ENCODE results near the gene RNF225.

RNF225 gene

DNA sequence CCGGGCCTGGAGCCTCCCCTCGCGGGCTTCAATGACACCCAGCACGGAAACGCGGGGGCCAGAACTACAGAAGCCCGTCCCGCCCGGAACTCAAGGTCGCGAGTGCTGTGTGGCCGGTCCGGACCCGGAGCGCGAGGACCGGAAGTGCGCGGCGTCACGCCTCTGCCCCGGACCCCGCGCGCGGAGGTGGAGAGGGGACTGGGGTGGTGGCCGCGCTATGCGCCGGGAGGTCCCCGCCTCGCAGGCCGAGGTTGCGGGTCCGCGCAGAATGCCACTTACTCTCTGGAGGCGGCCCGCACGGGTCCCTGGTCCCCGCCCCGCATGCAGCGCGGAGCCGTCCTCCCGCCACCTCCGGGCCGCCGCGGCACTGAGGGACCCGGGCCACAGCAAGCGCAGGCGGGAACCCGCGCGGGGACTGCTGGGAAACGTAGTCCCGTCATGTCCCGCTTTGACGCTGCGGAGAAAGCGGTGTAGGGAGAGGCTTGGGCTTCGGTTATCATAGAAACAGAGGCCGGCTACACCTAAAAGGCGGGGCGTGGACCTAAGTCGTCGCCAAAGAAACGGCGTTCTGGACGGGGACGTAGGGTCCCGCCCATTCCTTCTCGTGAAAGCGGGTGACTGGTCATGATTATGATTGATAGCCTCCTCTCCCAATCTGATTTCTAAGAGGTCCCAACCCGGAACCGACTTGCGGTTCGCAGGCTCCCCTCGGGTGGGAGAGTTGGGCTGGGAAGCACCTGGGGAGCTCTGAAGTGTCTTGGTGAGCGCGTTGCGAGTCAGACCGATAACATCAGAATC, 14.6 kb upstream of the RNF225 start, which contains the start of gene ZNF837:
Gene ZNF837 (minus strand): TSS at position 369 of the 798 bp plus-strand sequence. CDS start 11,698 bp downstream, outside the sequence.
- Histone ChIP-seq H2BK15ac (ENCODE audit: low read length) (no peak within 1 kb of the TSS), H3K9me3 (replicated peaks in 1 of 2; ENCODE audit: control insufficient read depth in 2 of 2, insufficient read depth in 1 of 2, low read depth in 1 of 2, low read length in 2 of 2) (no peaks in the 10 kb centered on the region), H2BK120ac (ENCODE audit: low read depth, low read length) (no peak within 1 kb of the TSS), H3K9ac (ENCODE audit: low read depth, low read length, poor library complexity) (peak within 1 kb of the TSS; percentile 90), H4K8ac (ENCODE audit: low read depth, low read length) (no peak within 1 kb of the TSS), H3K27me3 (ENCODE audit: control insufficient read depth in 3 of 3, insufficient read depth in 3 of 3, low read depth in 1 of 3, low read length in 3 of 3) (no peaks in the 10 kb centered on the region), H3K4me3 (ENCODE audit: low read length in 2 of 2) (peak within 1 kb of the TSS; percentile 62 to 87), H2BK5ac (ENCODE audit: low read length) (no peak within 1 kb of the TSS), H3K36me3 (replicated peaks in 1 of 2; ENCODE audit: control insufficient read depth in 2 of 2, insufficient read depth in 2 of 2, low read length in 2 of 2) (peaks cover 0 to 2% of the 10 kb centered on the region in 2 donors), H3K4ac (ENCODE audit: low read length) (no peak within 1 kb of the TSS), H3K4me2 (ENCODE audit: insufficient read depth, low read length, poor library complexity, severe bottlenecking) (peak within 1 kb of the TSS; percentile 94), H3K27ac (replicated peaks; ENCODE audit: low read length) (peak within 1 kb of the TSS; percentile 80), H3K18ac (ENCODE audit: low read length) (peak within 1 kb of the TSS; percentile 96), H2AK5ac (ENCODE audit: low read depth, low read length) (no peak within 1 kb of the TSS), H3K23ac (ENCODE audit: low read depth, low read length, poor library complexity) (peak within 1 kb of the TSS; percentile 99), H3K4me1 (ENCODE audit: control insufficient read depth in 2 of 2, insufficient read depth in 1 of 2, low read depth in 1 of 2, low read length in 2 of 2) (peaks cover 4 to 14% of the 10 kb centered on the region in 2 donors), H3K79me1 (ENCODE audit: low read depth, low read length) (peaks cover 3% of the 10 kb centered on the region), H2AFZ (ENCODE audit: low read length) (peak within 1 kb of the TSS; percentile 89), H2BK12ac (ENCODE audit: low read length) (no peak within 1 kb of the TSS), H4K91ac (ENCODE audit: low read depth, low read length, poor library complexity) (peak within 1 kb of the TSS; percentile 40), H3K14ac (ENCODE audit: low read length) (peak within 1 kb of the TSS; percentile 41)
- no CpG with 5 or more reads among the region's 83 CpGs for WGBS, 2 donors (ENCODE audit: extremely low coverage in 2 of 2, insufficient read length in 2 of 2, insufficient replicate concordance in 1 of 2)
- DNase-seq (ENCODE audit: low spot score), result peak; percentile 100

DNA sequence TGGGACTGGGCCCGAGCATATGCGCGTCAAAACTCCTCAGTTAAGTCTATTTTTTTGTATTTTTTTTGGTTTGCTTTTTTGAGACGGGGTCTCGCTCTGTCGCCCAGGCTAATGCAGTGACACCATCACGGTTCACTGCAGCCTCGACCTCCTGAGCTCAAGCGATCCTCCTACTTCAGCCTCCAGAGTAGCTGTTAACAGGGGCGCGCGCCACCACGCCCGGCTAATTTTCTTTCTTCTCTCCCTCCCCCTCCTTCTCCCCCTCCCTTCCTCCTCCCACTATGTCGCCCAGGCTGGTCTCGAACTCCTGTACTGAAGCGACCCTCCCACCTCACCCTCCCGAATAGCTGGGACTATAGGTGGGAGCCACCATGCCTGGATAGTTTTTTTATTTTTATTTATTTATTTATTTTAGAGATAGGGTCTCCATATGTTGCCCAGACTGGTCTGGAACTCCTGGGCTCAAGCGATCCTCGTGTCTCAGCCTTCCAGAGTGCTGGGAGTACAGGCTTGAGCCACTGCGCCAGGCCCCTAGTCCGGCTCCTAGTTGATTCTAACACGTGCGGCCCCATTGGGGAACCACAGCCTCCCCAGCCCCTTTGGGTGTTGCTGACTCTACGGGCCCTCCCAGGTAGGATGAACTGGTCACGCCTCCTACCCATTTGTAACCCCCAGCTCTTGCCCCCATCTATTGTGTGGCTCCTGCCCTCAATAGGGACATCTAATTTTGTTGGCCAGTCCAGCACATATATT, 13.8 kb upstream of the RNF225 start:
- WGBS, 2 donors (ENCODE audit: extremely low coverage in 2 of 2, insufficient read length in 2 of 2, insufficient replicate concordance in 1 of 2), result no CpG with 5 or more reads among the region's 26 CpGs
- Histone ChIP-seq H3K4me2 (ENCODE audit: insufficient read depth, low read length, poor library complexity, severe bottlenecking) (peak overlapping the region; percentile 69), H3K9ac (ENCODE audit: low read depth, low read length, poor library complexity) (peak overlapping the region; percentile 80)

DNA sequence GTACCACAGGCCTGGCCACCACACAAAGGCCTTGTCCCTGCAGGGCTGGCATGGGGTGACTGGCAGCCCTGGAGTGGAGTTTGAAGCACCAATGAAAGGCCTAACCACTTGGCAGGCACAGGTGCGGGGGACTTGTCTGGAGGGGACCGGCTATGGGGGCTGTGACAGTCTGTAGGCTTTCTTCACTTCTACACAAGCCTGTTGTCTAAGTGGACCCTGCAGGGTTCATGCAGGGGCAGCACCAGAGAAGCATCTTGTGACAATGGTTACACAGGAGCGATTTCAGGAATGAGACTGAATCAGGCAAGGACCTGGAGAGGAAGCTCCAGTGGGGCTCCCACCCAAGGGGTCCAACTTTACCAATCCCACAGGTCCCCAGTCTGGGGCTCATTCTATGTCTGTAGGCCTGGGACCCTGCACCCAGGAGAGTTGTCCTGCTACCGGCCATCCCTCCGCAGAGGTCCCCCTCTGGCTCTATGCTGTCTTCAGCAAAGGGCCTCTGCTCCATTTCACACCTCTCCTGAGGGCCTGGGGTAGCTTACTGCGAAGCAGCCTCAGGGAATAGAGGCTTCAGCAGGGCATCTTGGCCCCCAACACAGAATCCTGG, 12.4 kb upstream of the RNF225 start:
- Histone ChIP-seq H3K27me3 (ENCODE audit: control insufficient read depth in 3 of 3, insufficient read depth in 3 of 3, low read depth in 1 of 3, low read length in 3 of 3) (no peaks in the 10 kb centered on the region), H2BK12ac (ENCODE audit: low read length) (no peak overlapping the region), H3K9me3 (replicated peaks in 1 of 2; ENCODE audit: control insufficient read depth in 2 of 2, insufficient read depth in 1 of 2, low read depth in 1 of 2, low read length in 2 of 2) (no peaks in the 10 kb centered on the region), H2BK15ac (ENCODE audit: low read length) (no peak overlapping the region), H3K27ac (replicated peaks; ENCODE audit: low read length) (no peak overlapping the region), H4K91ac (ENCODE audit: low read depth, low read length, poor library complexity) (no peak overlapping the region), H3K36me3 (replicated peaks in 1 of 2; ENCODE audit: control insufficient read depth in 2 of 2, insufficient read depth in 2 of 2, low read length in 2 of 2) (peaks cover 3 to 4% of the 10 kb centered on the region in 2 donors), H3K4me3 (ENCODE audit: low read length in 2 of 2) (no peak overlapping the region), H3K4me1 (ENCODE audit: control insufficient read depth in 2 of 2, insufficient read depth in 1 of 2, low read depth in 1 of 2, low read length in 2 of 2) (peaks cover 10 to 22% of the 10 kb centered on the region in 2 donors), H2AK5ac (ENCODE audit: low read depth, low read length) (no peak overlapping the region), H2AFZ (ENCODE audit: low read length) (no peak overlapping the region), H3K9ac (ENCODE audit: low read depth, low read length, poor library complexity) (no peak overlapping the region), H2BK120ac (ENCODE audit: low read depth, low read length) (no peak overlapping the region), H2BK5ac (ENCODE audit: low read length) (no peak overlapping the region), H4K8ac (ENCODE audit: low read depth, low read length) (no peak overlapping the region), H3K23ac (ENCODE audit: low read depth, low read length, poor library complexity) (no peak overlapping the region), H3K79me1 (ENCODE audit: low read depth, low read length) (peaks cover 7% of the 10 kb centered on the region), H3K18ac (ENCODE audit: low read length) (no peak overlapping the region), H3K4me2 (ENCODE audit: insufficient read depth, low read length, poor library complexity, severe bottlenecking) (no peak overlapping the region), H3K14ac (ENCODE audit: low read length) (no peak overlapping the region), H3K4ac (ENCODE audit: low read length) (no peak overlapping the region)
- no peak for DNase-seq (ENCODE audit: low spot score)
- WGBS, 2 donors (ENCODE audit: extremely low coverage in 2 of 2, insufficient read length in 2 of 2, insufficient replicate concordance in 1 of 2), result no CpG with 5 or more reads among the region's 6 CpGs

More for the DNA sequence above, 13.8 kb upstream of the RNF225 start:
- no peak overlapping the region for H2BK12ac ChIP-seq (ENCODE audit: low read length)
- H3K14ac ChIP-seq (ENCODE audit: low read length), result no peak overlapping the region
- H3K18ac ChIP-seq (ENCODE audit: low read length), result no peak overlapping the region
- peak overlapping the region; percentile 62 to 79 for H3K4me3 ChIP-seq (ENCODE audit: low read length in 2 of 2)
- H3K36me3 ChIP-seq (replicated peaks in 1 of 2; ENCODE audit: control insufficient read depth in 2 of 2, insufficient read depth in 2 of 2, low read length in 2 of 2), result peaks cover 0 to 2% of the 10 kb centered on the region in 2 donors
- H2BK15ac ChIP-seq (ENCODE audit: low read length), result no peak overlapping the region
- H3K23ac ChIP-seq (ENCODE audit: low read depth, low read length, poor library complexity), result no peak overlapping the region
- H4K8ac ChIP-seq (ENCODE audit: low read depth, low read length), result no peak overlapping the region
- H2AK5ac ChIP-seq (ENCODE audit: low read depth, low read length), result no peak overlapping the region
- no peak overlapping the region for H2BK120ac ChIP-seq (ENCODE audit: low read depth, low read length)
- no peak overlapping the region for H3K4ac ChIP-seq (ENCODE audit: low read length)
- H3K4me1 ChIP-seq (ENCODE audit: control insufficient read depth in 2 of 2, insufficient read depth in 1 of 2, low read depth in 1 of 2, low read length in 2 of 2), result peaks cover 4 to 17% of the 10 kb centered on the region in 2 donors
- H2AFZ ChIP-seq (ENCODE audit: low read length), result no peak overlapping the region
- no peak overlapping the region for H2BK5ac ChIP-seq (ENCODE audit: low read length)
- H4K91ac ChIP-seq (ENCODE audit: low read depth, low read length, poor library complexity), result no peak overlapping the region
- no peak overlapping the region for H3K27ac ChIP-seq (replicated peaks; ENCODE audit: low read length)
- no peaks in the 10 kb centered on the region for H3K9me3 ChIP-seq (replicated peaks in 1 of 2; ENCODE audit: control insufficient read depth in 2 of 2, insufficient read depth in 1 of 2, low read depth in 1 of 2, low read length in 2 of 2)
- no peak for DNase-seq (ENCODE audit: low spot score)
- H3K27me3 ChIP-seq (ENCODE audit: control insufficient read depth in 3 of 3, insufficient read depth in 3 of 3, low read depth in 1 of 3, low read length in 3 of 3), result no peaks in the 10 kb centered on the region
- peaks cover 3% of the 10 kb centered on the region for H3K79me1 ChIP-seq (ENCODE audit: low read depth, low read length)
